H1 (cell line): ENCODE results near the gene ZNF511. TPM values are rescaled to one million over a fixed set of nuclear protein-coding genes. Genes with fewer than 3 reads are reported as not detected.

Source experiments
- CTCF ChIA-PET: fragments of 300-600 bp; sonication (Branson Sonifier 250); formaldehyde crosslinking; loops from one replicate; lab custom pipeline; 2021; ENCODE audit not compliant: partially characterized antibody; lab: Charles Lee
- POLR2A ChIA-PET: fragments of 300-600 bp; sonication (Branson Sonifier 250); formaldehyde crosslinking; loops from one replicate; lab custom pipeline; 2021; ENCODE audit warnings: inconsistent platforms; ENCODE audit not compliant: partially characterized antibody; lab: Charles Lee
- DNase-seq, 2 experiments: peaks; one replicate each; pipeline versions ENCODE4 v3.0.0 to v3.0.0-alpha.2; 2010 to 2022; ENCODE audit warnings: low spot score in 2 of 2, low read depth in 1 of 2, mixed read lengths in 1 of 2
- FAIRE-seq: peaks from 2 replicates; lab custom pipeline; 2011; peaks lifted over from hg19 to GRCh38; lab: Jason Lieb, UNC
- H2AFZ ChIP-seq: 2 replicates; pipeline ENCODE4 v1.8.1; 2012; ENCODE audit warnings: low read length, inconsistent platforms
- H2AK5ac ChIP-seq: 2 replicates; pipeline ENCODE4 v1.6.1; 2013; ENCODE audit warnings: low read depth, low read length
- H2BK120ac ChIP-seq: replicated peaks from 2 replicates; pipeline ENCODE3; 2013; ENCODE audit warnings: low read depth, low read length, inconsistent platforms
- H2BK12ac ChIP-seq: 2 replicates; pipeline ENCODE4 v1.6.1; 2013; ENCODE audit warnings: low read depth, low read length
- H2BK15ac ChIP-seq: 2 replicates; pipeline ENCODE4 v1.6.1; 2013; ENCODE audit warnings: low read length
- H2BK20ac ChIP-seq: 2 replicates; pipeline ENCODE4 v1.6.1; 2013; ENCODE audit warnings: low read length
- H2BK5ac ChIP-seq: 2 replicates; pipeline ENCODE4 v1.6.1; 2013; ENCODE audit warnings: low read depth, low read length
- H3K14ac ChIP-seq: 2 replicates; pipeline ENCODE4 v1.6.1; 2013; ENCODE audit warnings: inconsistent platforms; ENCODE audit not compliant: insufficient read length
- H3K18ac ChIP-seq: 2 replicates; pipeline ENCODE4 v1.6.1; 2013; ENCODE audit warnings: low read length; ENCODE audit errors: extremely low read depth
- H3K23ac ChIP-seq: 2 replicates; pipeline ENCODE4 v1.6.1; 2013; ENCODE audit warnings: inconsistent platforms; ENCODE audit not compliant: insufficient read length
- H3K23me2 ChIP-seq: 2 replicates; pipeline ENCODE4 v1.6.1; 2013; ENCODE audit warnings: low read depth, low read length
- H3K27ac ChIP-seq: 2 replicates; pipeline ENCODE4 v1.6.1; 2011; ENCODE audit warnings: low read depth, low read length, inconsistent platforms
- H3K27me3 ChIP-seq, 4 experiments: replicated peaks in 1 of 4; 1 replicate in 1 of 4; 2 replicates in 3 of 4; pipeline versions ENCODE4 v1.6.1 to v1.8.1; 2011 to 2013; ENCODE audit warnings: low read length in 3 of 4, mild to moderate bottlenecking in 3 of 4, inconsistent platforms in 2 of 4, mixed read lengths in 2 of 4, moderate library complexity in 1 of 4; ENCODE audit not compliant: control insufficient read depth in 3 of 4, insufficient read depth in 3 of 4; ENCODE audit errors: extremely low read depth in 1 of 4
- H3K36me3 ChIP-seq, 4 experiments: 2 replicates each; pipeline versions ENCODE4 v1.6.1 to v1.8.1; 2011 to 2013; ENCODE audit warnings: mild to moderate bottlenecking in 4 of 4, low read length in 3 of 4, moderate library complexity in 2 of 4, control low read depth in 1 of 4, inconsistent platforms in 1 of 4; ENCODE audit not compliant: insufficient read depth in 4 of 4, control insufficient read depth in 2 of 4
- H3K4ac ChIP-seq: replicated peaks from 2 replicates; pipeline ENCODE3; 2013; ENCODE audit warnings: low read length, low read depth, mixed read lengths, inconsistent platforms; ENCODE audit not compliant: insufficient read length
- H3K4me1 ChIP-seq, 4 experiments: replicated peaks in 1 of 4; 1 replicate in 1 of 4; 2 replicates in 3 of 4; pipeline versions ENCODE4 v1.6.1 to v1.8.1; 2011 to 2013; ENCODE audit warnings: low read length in 3 of 4, inconsistent platforms in 2 of 4, mixed read lengths in 1 of 4; ENCODE audit not compliant: insufficient read depth in 4 of 4, control insufficient read depth in 3 of 4
- H3K4me2 ChIP-seq, 2 experiments: 2 replicates each; pipeline versions ENCODE4 v1.6.1 to v1.8.1; 2011 to 2013; ENCODE audit warnings: low read depth in 2 of 2, low read length in 2 of 2, control low read depth in 1 of 2, inconsistent platforms in 1 of 2, mild to moderate bottlenecking in 1 of 2; ENCODE audit not compliant: insufficient read depth in 1 of 2
- H3K4me3 ChIP-seq, 4 experiments: fragments of 200-600, 300-600 bp in 1 of 4; sonication (generic), shearing (Covaris generic), sonication (Bioruptor Twin) in 1 of 4; 2 replicates each; pipeline versions ENCODE4 v1.5.1 to v1.8.1; 2011 to 2016; ENCODE audit warnings: low read length in 4 of 4, low read depth in 3 of 4, control low read depth in 2 of 4, inconsistent platforms in 2 of 4, mild to moderate bottlenecking in 2 of 4, mixed read lengths in 1 of 4, moderate library complexity in 1 of 4; ENCODE audit not compliant: insufficient read depth in 2 of 4; ENCODE audit errors: extremely low read depth in 1 of 4
- H3K56ac ChIP-seq: replicated peaks from 2 replicates; pipeline ENCODE3; 2013; ENCODE audit warnings: low read depth, mild to moderate bottlenecking, mixed read lengths, low read length, inconsistent platforms; ENCODE audit not compliant: insufficient read length
- H3K79me1 ChIP-seq: 2 replicates; pipeline ENCODE4 v1.6.1; 2013; ENCODE audit warnings: low read depth, low read length, control low read depth
- H3K79me2 ChIP-seq, 2 experiments: 2 replicates each; pipeline versions ENCODE4 v1.6.1 to v1.8.1; 2012 to 2013; ENCODE audit warnings: low read length in 2 of 2, mild to moderate bottlenecking in 2 of 2, inconsistent platforms in 1 of 2; ENCODE audit not compliant: insufficient read depth in 2 of 2, control insufficient read depth in 1 of 2
- H3K9ac ChIP-seq, 4 experiments: replicated peaks in 1 of 4; 1 replicate in 1 of 4; 2 replicates in 3 of 4; pipeline versions ENCODE4 v1.6.1 to v1.8.1; 2011 to 2013; ENCODE audit warnings: low read depth in 3 of 4, low read length in 3 of 4, control low read depth in 2 of 4, mild to moderate bottlenecking in 2 of 4, moderate library complexity in 2 of 4, inconsistent platforms in 1 of 4; ENCODE audit errors: extremely low read depth in 1 of 4
- H3K9me3 ChIP-seq, 2 experiments: 2 replicates each; pipeline versions ENCODE4 v1.6.1 to v1.8.1; 2012 to 2013; ENCODE audit warnings: mild to moderate bottlenecking in 2 of 2, moderate library complexity in 2 of 2, control low read depth in 1 of 2, inconsistent platforms in 1 of 2, low read depth in 1 of 2, low read length in 1 of 2, mixed read lengths in 1 of 2; ENCODE audit not compliant: insufficient read depth in 2 of 2
- H4K20me1 ChIP-seq, 2 experiments: replicated peaks in 1 of 2; 2 replicates each; pipeline versions ENCODE3 to v1.8.1; 2011 to 2013; ENCODE audit warnings: inconsistent platforms in 2 of 2, low read length in 2 of 2, mild to moderate bottlenecking in 1 of 2; ENCODE audit not compliant: insufficient read depth in 2 of 2, control insufficient read depth in 1 of 2
- H4K5ac ChIP-seq: 2 replicates; pipeline ENCODE4 v1.6.1; 2013; ENCODE audit warnings: low read length, low read depth, mixed read lengths, inconsistent platforms; ENCODE audit not compliant: insufficient read length
- H4K8ac ChIP-seq: 2 replicates; pipeline ENCODE4 v1.8.0; 2013; ENCODE audit warnings: mild to moderate bottlenecking, moderate library complexity, low read length, inconsistent platforms; ENCODE audit not compliant: insufficient read depth; ENCODE audit errors: extremely low read depth
- H4K91ac ChIP-seq: replicated peaks from 2 replicates; pipeline ENCODE3; 2013; ENCODE audit warnings: low read length, mixed read lengths, inconsistent platforms; ENCODE audit not compliant: insufficient read length
- BCL11A ChIP-seq, 2 experiments: IDR thresholded peaks; one replicate each; pipeline ENCODE4 v1.6.1; 2011; ENCODE audit warnings: low read depth in 2 of 2, low read length in 2 of 2, mild to moderate bottlenecking in 2 of 2
- BRCA1 ChIP-seq: IDR thresholded peaks from 2 replicates; pipeline ENCODE4 v1.6.1; 2012; ENCODE audit warnings: low read depth, low read length, improper control_type of control experiment
- CTBP2 ChIP-seq: IDR thresholded peaks from 2 replicates; pipeline ENCODE4 v1.7.0; 2011; ENCODE audit warnings: borderline replicate concordance, mild to moderate bottlenecking, moderate library complexity, mixed read lengths, low read length; ENCODE audit not compliant: insufficient read depth, insufficient read length
- HDAC6 ChIP-seq: IDR thresholded peaks from one replicate; pipeline ENCODE4 v1.7.1; 2012; ENCODE audit warnings: low read depth, mild to moderate bottlenecking, inconsistent platforms, low read length, moderate library complexity
- JUND ChIP-seq: IDR thresholded peaks from 2 replicates; pipeline ENCODE4 v1.6.1; 2011; ENCODE audit warnings: mild to moderate bottlenecking, improper control_type of control experiment, low read length
- NANOG ChIP-seq: IDR thresholded peaks from 2 replicates; pipeline ENCODE4 v1.6.1; 2011; ENCODE audit warnings: low read length, low read depth, mild to moderate bottlenecking, inconsistent platforms; ENCODE audit not compliant: insufficient read depth, poor library complexity, severe bottlenecking
- POLR2AphosphoS5 ChIP-seq: IDR thresholded peaks from 2 replicates; pipeline ENCODE4 v1.6.1; 2011; ENCODE audit warnings: low read depth, low read length
- RBBP5 ChIP-seq: IDR thresholded peaks from 2 replicates; pipeline ENCODE4 v1.7.1; 2012; ENCODE audit warnings: low read depth, mild to moderate bottlenecking, inconsistent platforms, low read length, moderate library complexity, borderline replicate concordance
- SRF ChIP-seq: IDR thresholded peaks from 2 replicates; pipeline ENCODE4 v1.6.1; 2011; ENCODE audit warnings: mild to moderate bottlenecking, low read depth, low read length, moderate library complexity
- TBP ChIP-seq: IDR thresholded peaks from 2 replicates; pipeline ENCODE4 v1.6.1; 2011; ENCODE audit warnings: low read depth, low read length, improper control_type of control experiment
- TCF12 ChIP-seq: IDR thresholded peaks from 2 replicates; pipeline ENCODE4 v1.6.1; 2011; ENCODE audit warnings: low read depth, mild to moderate bottlenecking, low read length
- WGBS, 2 experiments: shearing (Covaris generic) in 1 of 2; methylation state at CpG; one replicate each; pipeline versions ENCODE4 v1.1.6 to v1.1.7; 2013 to 2015; ENCODE audit warnings: low lambda C conversion rate in 2 of 2, mixed read lengths in 2 of 2, inconsistent platforms in 1 of 2, low coverage in 1 of 2, missing lambda C conversion rate in 1 of 2; ENCODE audit not compliant: insufficient replicate concordance in 2 of 2, insufficient coverage in 1 of 2, insufficient read length in 1 of 2; ENCODE audit errors: extremely low coverage in 1 of 2, missing lambda C conversion rate in 1 of 2; 5-methylcytosine and 5-hydroxymethylcytosine counted together
- polyA plus RNA-seq, 7 experiments: library from polyadenylated mRNA; depleted of rRNA in 3 of 7; stranded (reverse) in 5 of 7; unstranded in 2 of 7; fragments of >200 nt in 5 of 7; fragments of 200-250 nt in 2 of 7; gene quantifications; 1 replicate in 5 of 7; 2 replicates in 1 of 7; 4 replicates in 1 of 7; pipeline versions ENCODE4 v1.2.1 to v1.2.3, GENCODE V29; 2011 to 2013; ENCODE audit warnings: missing spikeins in 2 of 7, mixed read lengths in 2 of 7
- total RNA-seq: library from RNA; stranded (reverse); fragmentation: NEBNext Ultra II Directional; extraction: Animal tissue kit (Norgen Biotek cat#: 25700); gene quantifications from 2 replicates; pipeline ENCODE4 v1.2.1, GENCODE V29; 2021
- TF ChIP-seq, protein P1 (sequence below): IDR thresholded peaks from 2 replicates; pipeline ENCODE4 v1.6.1; 2012; ENCODE audit warnings: inconsistent platforms
- TF ChIP-seq, protein P2 (sequence below): IDR thresholded peaks from 2 replicates; pipeline ENCODE4 v1.6.1; 2011; ENCODE audit warnings: low read depth, mild to moderate bottlenecking, low read length; ENCODE audit not compliant: insufficient read depth

The ZNF511 gene
- total and polyA plus RNA-seq, 2 of the 8 experiments (the other 6 are each of a cell fraction or from before 2014, with no cell fraction given) = 55.4 to 71.7 TPM

DNA sequence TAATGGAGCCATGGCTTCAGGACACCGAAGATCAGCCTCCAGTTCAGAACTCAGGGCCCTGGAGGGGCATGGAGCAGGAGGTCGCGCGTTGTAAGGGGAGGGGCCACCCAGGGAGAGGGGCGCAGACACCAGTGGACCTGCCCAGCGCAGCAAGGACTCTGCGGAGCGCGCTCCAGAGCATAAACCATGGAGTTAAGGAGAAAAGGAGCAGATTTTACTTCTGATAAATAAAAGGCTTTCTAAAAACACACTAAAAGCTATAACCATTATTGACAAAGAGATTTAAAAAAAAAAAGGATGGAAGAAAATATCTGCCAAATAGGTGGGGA, 17.5 kb downstream of the ZNF511 start:
- Histone ChIP-seq H2AFZ (0 out of 2 replicates have a peak overlapping the region, but pooled peaks have one; percentile 57), H3K27ac (no peak overlapping the region), H3K79me2 (no peaks in the 10 kb centered on the region), H4K5ac (no peak overlapping the region), H3K4me1 (peaks cover 0 to 27% (median 6%) of the 10 kb centered on the region in 4 experiments; a peak in 6 of 7 replicates), H4K91ac (no peak overlapping the region), H2BK12ac (no peak overlapping the region), H3K4me2 (peak overlapping the region; percentile 85 to 89), H3K14ac (no peak overlapping the region), H3K23ac (no peak overlapping the region), H2BK20ac (no peak overlapping the region), H3K23me2 (peaks cover 6% of the 10 kb centered on the region; the same call in 1 of the 2 replicates), H2BK120ac (no peak overlapping the region), H3K79me1 (no peaks in the 10 kb centered on the region), H3K4me3 (peak overlapping the region; percentile 45 to 69 (median 52)), H3K56ac (no peak overlapping the region), H3K9ac (no peak overlapping the region), H3K36me3 (no peaks in the 10 kb centered on the region), H3K9me3 (no peaks in the 10 kb centered on the region), H3K18ac (no peak overlapping the region), H3K4ac (no peak overlapping the region), H4K8ac (peak overlapping the region; percentile 36; the same call in 1 of the 2 replicates), H4K20me1 (peaks cover 0 to 2% of the 10 kb centered on the region in 2 experiments), H2AK5ac (no peak overlapping the region), H2BK5ac (no peak overlapping the region), H2BK15ac (0 out of 2 replicates have a peak overlapping the region, but pooled peaks have one; percentile 29), H3K27me3 (peaks cover 17 to 56% (median 47%) of the 10 kb centered on the region in 4 experiments)
- WGBS, 2 experiments = 39% methylated on average over 9 of the region's 9 CpGs; no CpG with 5 or more reads in 1 of the 2 experiments
- FAIRE-seq (no peak), DNase-seq (no peak)
- POLR2A ChIA-PET = interaction anchor here (1.6 kb wide), 1 partner anchor 12 kb away, joined by 5 read pairs; no protein-coding TSS in a partner anchor
- CTCF ChIA-PET = no interaction called here
- TF ChIP-seq HDAC6 (no peak), NANOG (no peak), TBP (no peak), BCL11A (IDR thresholded peaks at IDR 0.05; ENCODE audit: low read depth in 2 of 2, low read length in 2 of 2) (no peak), POLR2AphosphoS5 (no peak), SRF (no peak), TCF12 (no peak), CTBP2 (no peak), JUND (no peak), RBBP5 (no peak), BRCA1 (no peak)
- TF ChIP-seq, protein P1, sequence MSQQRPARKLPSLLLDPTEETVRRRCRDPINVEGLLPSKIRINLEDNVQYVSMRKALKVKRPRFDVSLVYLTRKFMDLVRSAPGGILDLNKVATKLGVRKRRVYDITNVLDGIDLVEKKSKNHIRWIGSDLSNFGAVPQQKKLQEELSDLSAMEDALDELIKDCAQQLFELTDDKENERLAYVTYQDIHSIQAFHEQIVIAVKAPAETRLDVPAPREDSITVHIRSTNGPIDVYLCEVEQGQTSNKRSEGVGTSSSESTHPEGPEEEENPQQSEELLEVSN = no peak
- TF ChIP-seq, protein P2, sequence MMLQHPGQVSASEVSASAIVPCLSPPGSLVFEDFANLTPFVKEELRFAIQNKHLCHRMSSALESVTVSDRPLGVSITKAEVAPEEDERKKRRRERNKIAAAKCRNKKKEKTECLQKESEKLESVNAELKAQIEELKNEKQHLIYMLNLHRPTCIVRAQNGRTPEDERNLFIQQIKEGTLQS = no peak
